ENCODE measurements around the gene GOLGA6L10. TPM values are rescaled to one million over a fixed set of nuclear protein-coding genes. Genes with fewer than 3 reads are reported as not detected.

The GOLGA6L10 gene
- total and polyA plus RNA-seq, 9 of the 15 experiments (the other 6 are each of a cell fraction or from before 2014, with no cell fraction given), result 0.32 to 7.1 (median 2.0) TPM

DNA sequence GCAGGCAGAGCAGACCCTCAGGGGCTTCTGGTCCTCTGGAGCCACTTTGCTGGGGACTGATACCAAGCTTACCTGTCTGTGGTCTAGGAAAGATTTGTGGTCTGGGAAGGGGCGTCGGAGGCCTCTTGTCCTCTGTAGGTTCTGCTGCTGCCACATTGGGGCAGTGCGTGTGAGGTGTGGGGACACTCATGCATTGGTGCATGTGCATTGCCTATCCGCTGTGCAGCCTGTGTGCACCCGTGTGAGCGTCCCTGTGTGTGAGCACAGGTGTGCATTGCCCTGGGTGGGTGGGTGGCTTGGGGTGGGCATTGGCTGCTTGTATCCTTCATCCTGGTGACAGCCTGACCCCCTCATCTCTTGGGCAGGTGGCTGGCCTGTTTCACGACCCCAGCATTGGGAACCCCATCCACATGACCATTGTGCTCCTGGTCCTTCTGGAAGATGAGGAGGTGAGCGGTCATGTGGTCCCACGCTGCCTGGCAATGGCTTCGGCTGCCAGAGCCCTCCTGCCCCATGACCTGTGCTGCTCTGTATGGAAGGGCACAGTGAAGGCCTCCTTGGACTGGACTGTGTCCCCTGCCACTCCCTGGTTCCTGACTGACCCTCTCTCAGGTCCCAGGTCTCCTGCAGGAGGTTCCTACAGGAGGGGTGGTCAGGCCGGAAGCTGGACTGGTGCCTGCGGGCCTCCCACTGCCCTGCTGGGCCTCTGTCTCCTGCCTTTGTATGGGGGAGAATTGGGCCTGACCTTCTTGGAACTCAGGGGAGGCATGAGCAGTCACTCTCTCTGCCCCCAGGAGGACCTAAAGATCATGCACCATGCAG lies 45.1 kb downstream of the GOLGA6L10 start:
- Histone ChIP-seq H3K4me3 (no peak overlapping the region), H3K27me3 (ENCODE audit: control insufficient read depth in 2 of 2, insufficient read depth in 2 of 2, low read length in 2 of 2) (peaks cover 3 to 15% of the 10 kb centered on the region in 2 experiments; a peak in 2 of 5 replicates), H3K27ac (ENCODE audit: extremely low read depth, low read depth, low read length) (no peak overlapping the region), H3K9ac (ENCODE audit: insufficient read depth in 1 of 2, low read depth in 2 of 2, low read length in 2 of 2) (no peak overlapping the region), H3K4me1 (replicated peaks in 1 of 2; ENCODE audit: control insufficient read depth in 2 of 2, insufficient read depth in 2 of 2, low read length in 2 of 2) (peaks cover 3 to 4% of the 10 kb centered on the region in 2 experiments; a peak in 2 of 5 replicates), H2AFZ (ENCODE audit: low read depth, low read length) (no peak overlapping the region), H4K20me1 (replicated peaks; ENCODE audit: control insufficient read depth, insufficient read depth, low read length) (no peaks in the 10 kb centered on the region), H3K36me3 (ENCODE audit: control insufficient read depth, insufficient read depth, low read length) (no peaks in the 10 kb centered on the region), H3K9me3 (replicated peaks; ENCODE audit: control insufficient read depth, insufficient read depth, low read depth, low read length) (no peaks in the 10 kb centered on the region), H3K4me2 (ENCODE audit: insufficient read depth, low read length) (no peak overlapping the region), H3K9me1 (ENCODE audit: control insufficient read depth, insufficient read depth, low read length) (no peaks in the 10 kb centered on the region), H3K79me2 (ENCODE audit: control insufficient read depth, insufficient read depth, low read length) (no peaks in the 10 kb centered on the region)
- intact Hi-C loops (cut with micrococcal nuclease), result no loop called here
- DNase-seq (ENCODE audit: extremely low read depth in 1 of 4, low spot score in 3 of 4), result no peak
- BruUV-seq (replicated peaks), result no TSS peak
- in situ Hi-C loops (cut with MboI), result no loop called here
- ChIA-PET POLR2A (no interaction called here), CTCF (ENCODE audit: low intra/inter-chr PET ratio) (no interaction called here)
- no peak for FAIRE-seq
- ATAC-seq, result no peak
- WGBS (ENCODE audit: insufficient coverage, low coverage, missing lambda C conversion rate), result 31% methylated on average over 11 of the region's 12 CpGs
- TF ChIP-seq ZNF174 (CRISPR knock-in tag; IDR thresholded peaks at IDR 0.05) (no peak), HNRNPUL1 (IDR thresholded peaks at IDR 0.05; ENCODE audit: low read length) (no peak), HSF4 (CRISPR knock-in tag; IDR thresholded peaks at IDR 0.05; ENCODE audit: borderline replicate concordance) (no peak), EP400 (IDR thresholded peaks at IDR 0.05) (no peak), SMAD3 (CRISPR knock-in tag; conservative IDR thresholded peaks at IDR 0.05) (no peak), ZNF165 (CRISPR knock-in tag; IDR thresholded peaks at IDR 0.05; ENCODE audit: borderline replicate concordance) (no peak), RCOR1 (IDR thresholded peaks at IDR 0.05; ENCODE audit: borderline replicate concordance in 1 of 2, low read depth in 2 of 2, low read length in 2 of 2) (no peak)
- TF ChIP-seq, protein P1, sequence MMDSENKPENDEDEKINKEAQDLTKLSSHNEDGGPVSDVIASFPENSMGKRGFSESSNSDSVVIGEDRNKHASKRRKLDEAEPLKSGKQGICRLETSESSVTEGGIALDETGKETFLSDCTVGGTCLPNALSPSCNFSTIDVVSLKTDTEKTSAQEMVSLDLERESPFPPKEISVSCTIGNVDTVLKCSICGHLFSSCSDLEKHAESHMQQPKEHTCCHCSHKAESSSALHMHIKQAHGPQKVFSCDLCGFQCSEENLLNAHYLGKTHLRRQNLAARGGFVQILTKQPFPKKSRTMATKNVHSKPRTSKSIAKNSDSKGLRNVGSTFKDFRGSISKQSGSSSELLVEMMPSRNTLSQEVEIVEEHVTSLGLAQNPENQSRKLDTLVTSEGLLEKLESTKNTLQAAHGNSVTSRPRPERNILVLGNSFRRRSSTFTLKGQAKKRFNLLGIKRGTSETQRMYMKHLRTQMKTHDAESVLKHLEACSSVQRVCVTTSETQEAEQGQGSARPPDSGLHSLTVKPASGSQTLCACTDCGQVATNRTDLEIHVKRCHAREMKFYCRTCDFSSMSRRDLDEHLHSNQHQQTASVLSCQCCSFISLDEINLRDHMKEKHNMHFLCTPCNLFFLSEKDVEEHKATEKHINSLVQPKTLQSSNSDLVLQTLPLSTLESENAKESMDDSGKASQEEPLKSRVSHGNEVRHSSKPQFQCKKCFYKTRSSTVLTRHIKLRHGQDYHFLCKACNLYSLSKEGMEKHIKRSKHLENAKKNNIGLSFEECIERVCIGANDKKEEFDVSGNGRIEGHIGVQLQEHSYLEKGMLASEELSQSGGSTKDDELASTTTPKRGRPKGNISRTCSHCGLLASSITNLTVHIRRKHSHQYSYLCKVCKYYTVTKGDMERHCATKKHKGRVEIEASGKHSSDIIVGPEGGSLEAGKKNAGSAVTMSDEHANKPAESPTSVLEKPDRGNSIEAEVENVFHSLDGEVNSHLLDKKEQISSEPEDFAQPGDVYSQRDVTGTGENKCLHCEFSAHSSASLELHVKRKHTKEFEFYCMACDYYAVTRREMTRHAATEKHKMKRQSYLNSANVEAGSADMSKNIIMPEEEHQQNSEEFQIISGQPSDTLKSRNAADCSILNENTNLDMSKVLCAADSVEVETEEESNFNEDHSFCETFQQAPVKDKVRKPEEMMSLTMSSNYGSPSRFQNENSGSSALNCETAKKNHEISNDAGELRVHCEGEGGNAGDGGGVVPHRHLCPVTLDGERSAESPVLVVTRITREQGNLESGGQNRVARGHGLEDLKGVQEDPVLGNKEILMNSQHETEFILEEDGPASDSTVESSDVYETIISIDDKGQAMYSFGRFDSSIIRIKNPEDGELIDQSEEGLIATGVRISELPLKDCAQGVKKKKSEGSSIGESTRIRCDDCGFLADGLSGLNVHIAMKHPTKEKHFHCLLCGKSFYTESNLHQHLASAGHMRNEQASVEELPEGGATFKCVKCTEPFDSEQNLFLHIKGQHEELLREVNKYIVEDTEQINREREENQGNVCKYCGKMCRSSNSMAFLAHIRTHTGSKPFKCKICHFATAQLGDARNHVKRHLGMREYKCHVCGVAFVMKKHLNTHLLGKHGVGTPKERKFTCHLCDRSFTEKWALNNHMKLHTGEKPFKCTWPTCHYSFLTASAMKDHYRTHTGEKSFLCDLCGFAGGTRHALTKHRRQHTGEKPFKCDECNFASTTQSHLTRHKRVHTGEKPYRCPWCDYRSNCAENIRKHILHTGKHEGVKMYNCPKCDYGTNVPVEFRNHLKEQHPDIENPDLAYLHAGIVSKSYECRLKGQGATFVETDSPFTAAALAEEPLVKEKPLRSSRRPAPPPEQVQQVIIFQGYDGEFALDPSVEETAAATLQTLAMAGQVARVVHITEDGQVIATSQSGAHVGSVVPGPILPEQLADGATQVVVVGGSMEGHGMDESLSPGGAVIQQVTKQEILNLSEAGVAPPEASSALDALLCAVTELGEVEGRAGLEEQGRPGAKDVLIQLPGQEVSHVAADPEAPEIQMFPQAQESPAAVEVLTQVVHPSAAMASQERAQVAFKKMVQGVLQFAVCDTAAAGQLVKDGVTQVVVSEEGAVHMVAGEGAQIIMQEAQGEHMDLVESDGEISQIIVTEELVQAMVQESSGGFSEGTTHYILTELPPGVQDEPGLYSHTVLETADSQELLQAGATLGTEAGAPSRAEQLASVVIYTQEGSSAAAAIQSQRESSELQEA (IDR thresholded peaks at IDR 0.05; ENCODE audit: low read depth), result no peak
- TF ChIP-seq, protein P2, sequence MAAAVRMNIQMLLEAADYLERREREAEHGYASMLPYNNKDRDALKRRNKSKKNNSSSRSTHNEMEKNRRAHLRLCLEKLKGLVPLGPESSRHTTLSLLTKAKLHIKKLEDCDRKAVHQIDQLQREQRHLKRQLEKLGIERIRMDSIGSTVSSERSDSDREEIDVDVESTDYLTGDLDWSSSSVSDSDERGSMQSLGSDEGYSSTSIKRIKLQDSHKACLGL (CRISPR knock-in tag; IDR thresholded peaks at IDR 0.05; ENCODE audit: borderline replicate concordance, poor library complexity, severe bottlenecking), result no peak
- TF ChIP-seq, protein P3, sequence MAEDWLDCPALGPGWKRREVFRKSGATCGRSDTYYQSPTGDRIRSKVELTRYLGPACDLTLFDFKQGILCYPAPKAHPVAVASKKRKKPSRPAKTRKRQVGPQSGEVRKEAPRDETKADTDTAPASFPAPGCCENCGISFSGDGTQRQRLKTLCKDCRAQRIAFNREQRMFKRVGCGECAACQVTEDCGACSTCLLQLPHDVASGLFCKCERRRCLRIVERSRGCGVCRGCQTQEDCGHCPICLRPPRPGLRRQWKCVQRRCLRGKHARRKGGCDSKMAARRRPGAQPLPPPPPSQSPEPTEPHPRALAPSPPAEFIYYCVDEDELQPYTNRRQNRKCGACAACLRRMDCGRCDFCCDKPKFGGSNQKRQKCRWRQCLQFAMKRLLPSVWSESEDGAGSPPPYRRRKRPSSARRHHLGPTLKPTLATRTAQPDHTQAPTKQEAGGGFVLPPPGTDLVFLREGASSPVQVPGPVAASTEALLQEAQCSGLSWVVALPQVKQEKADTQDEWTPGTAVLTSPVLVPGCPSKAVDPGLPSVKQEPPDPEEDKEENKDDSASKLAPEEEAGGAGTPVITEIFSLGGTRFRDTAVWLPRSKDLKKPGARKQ (CRISPR knock-in tag; IDR thresholded peaks at IDR 0.05), result no peak

Data from K562 (cell line).